HG02571 (cell line): ENCODE data around the gene SEPTIN7.

ENCODE experiments used
- ATAC-seq: cut with Tn5 transposase; IDR thresholded peaks from one replicate; pipeline ENCODE4 v1.9.1; 2021; ENCODE audit warnings: mild to moderate bottlenecking, moderate library complexity; ENCODE audit not compliant: unreplicated experiment

The SEPTIN7 gene

GRCh38 chr7:35826751-35827150 is 25.9 kb downstream of the SEPTIN7 start:
- no peak for ATAC-seq

GRCh38 chr7:35828817-35829216 is 28.0 kb downstream of the SEPTIN7 start:
- ATAC-seq = no peak

GRCh38 chr7:35831208-35831607 is 30.4 kb downstream of the SEPTIN7 start:
- ATAC-seq = no peak

GRCh38 chr7:35839860-35840854 is 39.3 kb downstream of the SEPTIN7 start:
- no peak for ATAC-seq

- ATAC-seq = no peak
Observed at GRCh38 chr7:35846816-35847412, 46.1 kb downstream of the SEPTIN7 start.

- ATAC-seq = no peak
Observed at GRCh38 chr7:35848725-35849124, 47.9 kb downstream of the SEPTIN7 start.

- ATAC-seq = no peak
Observed at GRCh38 chr7:35849158-35849831, 48.4 kb downstream of the SEPTIN7 start.

- no peak for ATAC-seq
Observed at GRCh38 chr7:35849954-35850353, 49.1 kb downstream of the SEPTIN7 start.
